ENCODE data around the gene SYK.

The SYK gene

GRCh38 chr9:90894986-90895687, 93.5 kb downstream of the SYK start:
- peak; percentile 53 for DNase-seq (ENCODE audit: extremely low spot score)
- TF ChIP-seq HDGF (IDR thresholded peaks at IDR 0.05; ENCODE audit: borderline replicate concordance) (no peak), TARDBP (IDR thresholded peaks at IDR 0.05) (no peak), FOXK2 (IDR thresholded peaks at IDR 0.05) (no peak), L3MBTL2 (conservative IDR thresholded peaks at IDR 0.05) (no peak), FOXM1 (IDR thresholded peaks at IDR 0.05; ENCODE audit: borderline replicate concordance) (no peak), FOXA1 (IDR thresholded peaks at IDR 0.05) (no peak), SUZ12 (IDR thresholded peaks at IDR 0.05) (no peak), BHLHE40 (IDR thresholded peaks at IDR 0.05; ENCODE audit: borderline replicate concordance) (no peak), ARNT (IDR thresholded peaks at IDR 0.05) (no peak), ZNF384 (IDR thresholded peaks at IDR 0.05) (no peak), NFRKB (IDR thresholded peaks at IDR 0.05) (no peak), CTBP1 (IDR thresholded peaks at IDR 0.05; ENCODE audit: borderline replicate concordance) (no peak), PKNOX1 (IDR thresholded peaks at IDR 0.05) (no peak), SP1 (IDR thresholded peaks at IDR 0.05) (no peak), LEF1 (IDR thresholded peaks at IDR 0.05; ENCODE audit: borderline replicate concordance) (no peak), ELF4 (IDR thresholded peaks at IDR 0.05) (no peak)
- CTCF ChIA-PET, result no interaction called here
- POLR2A ChIA-PET, result no interaction called here

- ChIA-PET CTCF (no interaction called here), POLR2A (no interaction called here)
- TF ChIP-seq ELF4 (IDR thresholded peaks at IDR 0.05) (no peak), SUZ12 (IDR thresholded peaks at IDR 0.05) (no peak), CTBP1 (IDR thresholded peaks at IDR 0.05; ENCODE audit: borderline replicate concordance) (no peak), SP1 (IDR thresholded peaks at IDR 0.05) (no peak), LEF1 (IDR thresholded peaks at IDR 0.05; ENCODE audit: borderline replicate concordance) (no peak), ZNF384 (IDR thresholded peaks at IDR 0.05) (no peak), PKNOX1 (IDR thresholded peaks at IDR 0.05) (no peak), FOXK2 (IDR thresholded peaks at IDR 0.05) (no peak), ARNT (IDR thresholded peaks at IDR 0.05) (no peak), FOXA1 (IDR thresholded peaks at IDR 0.05) (no peak), TARDBP (IDR thresholded peaks at IDR 0.05) (no peak), BHLHE40 (IDR thresholded peaks at IDR 0.05; ENCODE audit: borderline replicate concordance) (no peak), NFRKB (IDR thresholded peaks at IDR 0.05) (no peak), HDGF (IDR thresholded peaks at IDR 0.05; ENCODE audit: borderline replicate concordance) (no peak), FOXM1 (IDR thresholded peaks at IDR 0.05; ENCODE audit: borderline replicate concordance) (no peak), L3MBTL2 (conservative IDR thresholded peaks at IDR 0.05) (no peak)
- DNase-seq (ENCODE audit: extremely low spot score), result no peak
Measured at GRCh38 chr9:90895786-90896185, 94.2 kb downstream of the SYK start.

- DNase-seq (ENCODE audit: extremely low spot score), result no peak
- TF ChIP-seq FOXM1 (IDR thresholded peaks at IDR 0.05; ENCODE audit: borderline replicate concordance), result no peak
- TF ChIP-seq SP1 (IDR thresholded peaks at IDR 0.05), result no peak
- no peak for TF ChIP-seq HDGF (IDR thresholded peaks at IDR 0.05; ENCODE audit: borderline replicate concordance)
- TF ChIP-seq BHLHE40 (IDR thresholded peaks at IDR 0.05; ENCODE audit: borderline replicate concordance), result no peak
- no peak for TF ChIP-seq ZNF384 (IDR thresholded peaks at IDR 0.05)
- no peak for TF ChIP-seq PKNOX1 (IDR thresholded peaks at IDR 0.05)
- no peak for TF ChIP-seq ELF4 (IDR thresholded peaks at IDR 0.05)
- TF ChIP-seq FOXK2 (IDR thresholded peaks at IDR 0.05), result no peak
- no peak for TF ChIP-seq CTBP1 (IDR thresholded peaks at IDR 0.05; ENCODE audit: borderline replicate concordance)
- no peak for TF ChIP-seq FOXA1 (IDR thresholded peaks at IDR 0.05)
- no peak for TF ChIP-seq LEF1 (IDR thresholded peaks at IDR 0.05; ENCODE audit: borderline replicate concordance)
- no peak for TF ChIP-seq SUZ12 (IDR thresholded peaks at IDR 0.05)
- TF ChIP-seq ARNT (IDR thresholded peaks at IDR 0.05), result no peak
- TF ChIP-seq TARDBP (IDR thresholded peaks at IDR 0.05), result no peak
- TF ChIP-seq NFRKB (IDR thresholded peaks at IDR 0.05), result no peak
- TF ChIP-seq L3MBTL2 (conservative IDR thresholded peaks at IDR 0.05), result no peak
- ChIA-PET POLR2A (no interaction called here), CTCF (no interaction called here)
Measured at GRCh38 chr9:90896231-90896630, 94.6 kb downstream of the SYK start.

GRCh38 chr9:90898228-90898627, 96.6 kb downstream of the SYK start:
- no peak for DNase-seq (ENCODE audit: extremely low spot score)
- POLR2A ChIA-PET, result no interaction called here
- CTCF ChIA-PET, result no interaction called here
- TF ChIP-seq FOXK2 (IDR thresholded peaks at IDR 0.05) (no peak), HDGF (IDR thresholded peaks at IDR 0.05; ENCODE audit: borderline replicate concordance) (no peak), CTBP1 (IDR thresholded peaks at IDR 0.05; ENCODE audit: borderline replicate concordance) (no peak), LEF1 (IDR thresholded peaks at IDR 0.05; ENCODE audit: borderline replicate concordance) (no peak), BHLHE40 (IDR thresholded peaks at IDR 0.05; ENCODE audit: borderline replicate concordance) (no peak), SP1 (IDR thresholded peaks at IDR 0.05) (no peak), L3MBTL2 (conservative IDR thresholded peaks at IDR 0.05) (no peak), ELF4 (IDR thresholded peaks at IDR 0.05) (no peak), FOXM1 (IDR thresholded peaks at IDR 0.05; ENCODE audit: borderline replicate concordance) (no peak), ARNT (IDR thresholded peaks at IDR 0.05) (no peak), ZNF384 (IDR thresholded peaks at IDR 0.05) (no peak), TARDBP (IDR thresholded peaks at IDR 0.05) (no peak), PKNOX1 (IDR thresholded peaks at IDR 0.05) (no peak), SUZ12 (IDR thresholded peaks at IDR 0.05) (no peak), FOXA1 (IDR thresholded peaks at IDR 0.05) (no peak), NFRKB (IDR thresholded peaks at IDR 0.05) (no peak)

GRCh38 chr9:90899287-90899686, 97.7 kb downstream of the SYK start:
- ChIA-PET POLR2A (no interaction called here), CTCF (no interaction called here)
- DNase-seq (ENCODE audit: extremely low spot score), result no peak
- TF ChIP-seq FOXA1 (IDR thresholded peaks at IDR 0.05), result no peak
- no peak for TF ChIP-seq ELF4 (IDR thresholded peaks at IDR 0.05)
- no peak for TF ChIP-seq TARDBP (IDR thresholded peaks at IDR 0.05)
- no peak for TF ChIP-seq SUZ12 (IDR thresholded peaks at IDR 0.05)
- no peak for TF ChIP-seq SP1 (IDR thresholded peaks at IDR 0.05)
- TF ChIP-seq LEF1 (IDR thresholded peaks at IDR 0.05; ENCODE audit: borderline replicate concordance), result no peak
- TF ChIP-seq L3MBTL2 (conservative IDR thresholded peaks at IDR 0.05), result no peak
- no peak for TF ChIP-seq ARNT (IDR thresholded peaks at IDR 0.05)
- no peak for TF ChIP-seq BHLHE40 (IDR thresholded peaks at IDR 0.05; ENCODE audit: borderline replicate concordance)
- no peak for TF ChIP-seq ZNF384 (IDR thresholded peaks at IDR 0.05)
- no peak for TF ChIP-seq FOXK2 (IDR thresholded peaks at IDR 0.05)
- TF ChIP-seq FOXM1 (IDR thresholded peaks at IDR 0.05; ENCODE audit: borderline replicate concordance), result no peak
- TF ChIP-seq HDGF (IDR thresholded peaks at IDR 0.05; ENCODE audit: borderline replicate concordance), result no peak
- no peak for TF ChIP-seq PKNOX1 (IDR thresholded peaks at IDR 0.05)
- no peak for TF ChIP-seq NFRKB (IDR thresholded peaks at IDR 0.05)
- TF ChIP-seq CTBP1 (IDR thresholded peaks at IDR 0.05; ENCODE audit: borderline replicate concordance), result no peak

Data from HEK293T (cell line).